ENCODE results near the gene CALN1. TPM values are rescaled to one million over a fixed set of nuclear protein-coding genes. Genes with fewer than 3 reads are reported as not detected.
A peak's percentile ranks its signal among the peaks of the same experiment; 100 is the strongest.
"Not testable (repeated sequence)": the region's sequence is repeated elsewhere in the genome, so short reads cannot be mapped to it uniquely, and the experiment has no call there.

The CALN1 gene
- total and polyA plus RNA-seq, 11 donors, result not detected

DNA sequence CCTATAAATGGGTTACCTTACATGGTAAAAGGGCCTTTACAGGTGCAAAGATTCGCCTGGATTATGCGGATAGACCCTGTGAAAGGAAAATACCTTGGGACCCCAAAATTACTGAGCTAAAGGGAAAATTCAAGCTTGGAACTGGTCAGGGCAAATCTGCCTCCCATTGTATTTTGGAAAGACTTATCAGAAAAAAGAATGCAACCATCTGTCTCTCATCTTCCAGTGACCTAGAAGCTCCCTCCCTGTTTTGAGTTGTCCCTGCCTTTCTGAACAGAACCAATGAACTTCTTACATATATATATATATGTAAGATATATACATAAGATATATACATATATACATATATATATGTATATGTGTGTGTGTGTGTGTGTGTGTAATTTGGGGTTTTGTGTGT, 583.8 kb downstream of the CALN1 start:
- Histone ChIP-seq H3K4me3 (no peak overlapping the region), H3K27ac (no peak overlapping the region), H3K27me3 (no peaks in the 10 kb centered on the region), H3K4me1 (no peaks in the 10 kb centered on the region), H3K36me3 (no peaks in the 10 kb centered on the region), H3K9me3 (no peaks in the 10 kb centered on the region)
- WGBS, 4 donors, result 79 to 88% (median 83%) methylated on average over 2 of the region's 2 CpGs
- TF ChIP-seq, protein P1, sequence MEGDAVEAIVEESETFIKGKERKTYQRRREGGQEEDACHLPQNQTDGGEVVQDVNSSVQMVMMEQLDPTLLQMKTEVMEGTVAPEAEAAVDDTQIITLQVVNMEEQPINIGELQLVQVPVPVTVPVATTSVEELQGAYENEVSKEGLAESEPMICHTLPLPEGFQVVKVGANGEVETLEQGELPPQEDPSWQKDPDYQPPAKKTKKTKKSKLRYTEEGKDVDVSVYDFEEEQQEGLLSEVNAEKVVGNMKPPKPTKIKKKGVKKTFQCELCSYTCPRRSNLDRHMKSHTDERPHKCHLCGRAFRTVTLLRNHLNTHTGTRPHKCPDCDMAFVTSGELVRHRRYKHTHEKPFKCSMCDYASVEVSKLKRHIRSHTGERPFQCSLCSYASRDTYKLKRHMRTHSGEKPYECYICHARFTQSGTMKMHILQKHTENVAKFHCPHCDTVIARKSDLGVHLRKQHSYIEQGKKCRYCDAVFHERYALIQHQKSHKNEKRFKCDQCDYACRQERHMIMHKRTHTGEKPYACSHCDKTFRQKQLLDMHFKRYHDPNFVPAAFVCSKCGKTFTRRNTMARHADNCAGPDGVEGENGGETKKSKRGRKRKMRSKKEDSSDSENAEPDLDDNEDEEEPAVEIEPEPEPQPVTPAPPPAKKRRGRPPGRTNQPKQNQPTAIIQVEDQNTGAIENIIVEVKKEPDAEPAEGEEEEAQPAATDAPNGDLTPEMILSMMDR (IDR thresholded peaks at IDR 0.05), result no peak
- TF ChIP-seq POLR2A (IDR thresholded peaks at IDR 0.05), result no peak
- ATAC-seq (no peak), DNase-seq (no peak)
- intact Hi-C loops (cut with DNase I), result no loop called here

DNA sequence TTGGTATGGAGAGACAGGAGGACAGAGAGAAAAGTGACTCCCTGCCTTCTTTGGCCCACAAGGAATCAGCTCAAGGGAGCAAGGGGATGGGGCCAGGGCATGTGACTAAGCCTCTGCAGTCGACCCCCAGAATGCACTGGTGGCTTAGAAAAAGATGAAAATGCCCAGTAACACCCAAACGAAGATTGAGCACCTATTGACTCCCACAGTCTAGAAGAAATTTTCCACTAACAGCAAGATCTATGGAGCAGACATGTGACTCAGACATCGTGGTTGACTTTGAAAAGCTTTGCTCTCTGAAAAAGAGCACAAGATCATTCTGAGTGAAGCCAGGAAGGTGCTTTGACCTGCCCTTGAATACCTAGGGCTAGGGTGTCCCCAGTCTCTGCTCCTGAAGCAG, 586.0 kb downstream of the CALN1 start:
- TF ChIP-seq, protein P1 (IDR thresholded peaks at IDR 0.05), result no peak
- no peak for TF ChIP-seq POLR2A (IDR thresholded peaks at IDR 0.05)
- no peaks in the 10 kb centered on the region for H3K27me3 ChIP-seq
- no peaks in the 10 kb centered on the region for H3K9me3 ChIP-seq
- no peak overlapping the region for H3K27ac ChIP-seq
- DNase-seq (no peak), ATAC-seq (no peak)
- WGBS, 4 donors, result 54 to 65% (median 60%) methylated on average over 3 of the region's 3 CpGs
- intact Hi-C loops (cut with DNase I), result no loop called here
- H3K36me3 ChIP-seq, result no peaks in the 10 kb centered on the region
- H3K4me1 ChIP-seq, result no peaks in the 10 kb centered on the region
- H3K4me3 ChIP-seq, result no peak overlapping the region

DNA sequence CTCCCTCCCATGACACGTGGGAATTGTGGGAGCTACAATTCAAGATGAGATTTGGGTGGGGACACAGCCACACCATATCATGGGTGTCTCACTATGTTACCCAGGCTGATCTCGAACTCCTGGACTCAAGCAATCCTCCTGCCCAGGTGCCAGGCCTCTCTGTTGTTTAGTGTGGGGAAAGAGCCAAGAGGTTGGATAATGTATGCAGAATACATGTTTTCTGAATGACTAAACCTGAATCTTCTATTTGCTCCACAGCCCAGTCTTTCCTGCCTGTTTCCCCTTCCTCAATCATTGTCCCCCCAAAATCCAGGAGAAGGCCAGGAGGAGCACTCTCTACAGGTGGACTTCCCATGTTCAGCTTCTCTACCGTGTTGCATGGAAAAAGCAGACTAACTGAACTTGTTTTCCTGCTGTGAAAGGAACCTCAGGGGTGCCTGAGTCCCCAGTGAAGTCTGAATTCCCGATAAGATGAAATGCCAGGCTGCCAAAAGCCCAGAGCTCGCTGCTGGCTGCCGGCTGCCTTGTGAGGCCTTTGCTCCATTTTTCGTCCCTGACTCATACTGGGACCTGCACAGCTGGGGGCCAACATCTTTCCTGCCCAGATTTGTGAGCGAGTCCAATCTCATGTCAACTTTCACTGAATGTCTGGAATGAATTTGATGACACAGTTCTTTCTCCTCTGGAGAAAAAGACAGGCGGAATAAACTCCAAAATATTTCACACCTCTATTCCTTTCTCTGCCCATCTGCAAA, 588.0 kb downstream of the CALN1 start:
- no peak overlapping the region for H3K27ac ChIP-seq
- no peaks in the 10 kb centered on the region for H3K4me1 ChIP-seq
- TF ChIP-seq, protein P1 (IDR thresholded peaks at IDR 0.05), result no peak
- no peak for TF ChIP-seq POLR2A (IDR thresholded peaks at IDR 0.05)
- H3K36me3 ChIP-seq, result no peaks in the 10 kb centered on the region
- intact Hi-C loops (cut with DNase I), result no loop called here
- 57 to 72% (median 59%) methylated on average over 8 to 9 of the region's 9 CpGs for WGBS, 4 donors
- H3K9me3 ChIP-seq, result no peaks in the 10 kb centered on the region
- H3K4me3 ChIP-seq, result no peak overlapping the region
- no peaks in the 10 kb centered on the region for H3K27me3 ChIP-seq
- ATAC-seq (no peak), DNase-seq (peak in 1 of 5 donors; percentile 20)

DNA sequence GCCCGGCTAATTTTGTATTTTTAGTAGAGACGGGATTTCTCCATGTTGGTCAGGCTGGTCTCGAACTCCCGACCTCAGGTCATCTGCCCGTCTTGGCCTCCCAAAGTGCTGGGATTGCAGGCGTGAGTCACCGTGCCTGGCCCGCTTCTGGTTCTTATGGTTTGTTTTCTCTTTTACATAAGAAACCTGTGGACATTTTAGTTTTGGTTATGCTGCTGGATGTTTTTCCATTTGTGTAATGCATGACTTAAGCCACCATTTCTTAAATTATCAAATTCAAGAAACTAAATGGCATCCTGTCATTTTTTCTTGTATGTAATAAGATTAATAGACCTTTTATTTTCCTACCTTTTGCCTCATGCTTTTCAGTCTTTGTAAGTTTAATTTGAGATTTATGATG, 589.7 kb downstream of the CALN1 start:
- H3K27me3 ChIP-seq; H3K4me1 ChIP-seq; intact Hi-C loops (cut with DNase I); H3K4me3 ChIP-seq; H3K27ac ChIP-seq; H3K9me3 ChIP-seq; ATAC-seq; DNase-seq; H3K36me3 ChIP-seq: not testable (repeated sequence)
- 88 to 94% (median 91%) methylated on average over 8 of the region's 8 CpGs for WGBS, 4 donors

DNA sequence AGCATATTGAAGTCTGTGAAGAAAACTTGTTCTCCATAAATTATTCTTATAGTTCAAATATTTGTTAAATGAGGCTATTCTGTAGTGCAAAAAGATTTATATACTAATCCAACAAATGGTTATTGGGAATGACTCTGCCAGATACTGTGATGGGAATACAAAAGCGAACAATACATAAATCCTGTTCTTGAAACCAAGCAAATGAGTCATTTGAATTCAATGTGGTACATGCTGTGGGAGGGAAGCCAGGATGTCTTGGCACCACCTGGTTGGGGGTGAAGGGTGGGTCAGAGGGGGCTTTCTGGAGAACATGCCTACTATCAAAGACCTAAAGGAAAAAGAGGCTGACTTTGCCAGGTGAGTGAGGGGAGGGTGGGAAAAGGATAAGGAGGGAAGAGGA, 594.2 kb downstream of the CALN1 start:
- TF ChIP-seq, protein P1 (IDR thresholded peaks at IDR 0.05), result no peak
- TF ChIP-seq POLR2A (IDR thresholded peaks at IDR 0.05), result no peak
- ATAC-seq, result no peak
- intact Hi-C loops (cut with DNase I), result no loop called here

More for the DNA sequence above, 594.2 kb downstream of the CALN1 start:
- 48 to 95% (median 90%) methylated on average over 1 of the region's 1 CpG for WGBS, 4 donors
- Histone ChIP-seq H3K9me3 (no peaks in the 10 kb centered on the region), H3K27me3 (peaks cover 0 to 5% (median 0%) of the 10 kb centered on the region in 9 donors), H3K36me3 (no peaks in the 10 kb centered on the region), H3K4me3 (no peak overlapping the region), H3K27ac (no peak overlapping the region), H3K4me1 (no peaks in the 10 kb centered on the region)
- DNase-seq, result no peak

Measured in heart left ventricle (tissue), 16 donors.